ENCODE data around the gene KCNC1. TPM values are rescaled to one million over a fixed set of nuclear protein-coding genes. Genes with fewer than 3 reads are reported as not detected.

Gene KCNC1
- total RNA-seq, 4 donors from 2014 or later: under 0.01 to 0.73 TPM; not detected in 2

GRCh38 chr11:17714356-17714854 lies 20.2 kb upstream of the KCNC1 start:
- 61 to 63% methylated on average over 4 to 8 of the region's 8 CpGs for WGBS, 2 donors
- Histone ChIP-seq H3K4me3 (replicated peaks in 1 of 3) (no peak overlapping the region), H3K27me3 (peaks cover 4% of the 10 kb centered on the region), H3K27ac (no peak overlapping the region), H3K4me1 (peaks cover 0 to 5% of the 10 kb centered on the region in 2 donors), H3K36me3 (no peaks in the 10 kb centered on the region), H3K9me3 (no peaks in the 10 kb centered on the region)
- TF ChIP-seq POLR2A (IDR thresholded peaks at IDR 0.05): no peak
- no peak for TF ChIP-seq CTCF (IDR thresholded peaks at IDR 0.05)
- DNase-seq: no peak
- intact Hi-C loops (cut with DNase I): no loop called here

- 82 to 83% methylated on average over 4 of the region's 4 CpGs for WGBS, 2 donors
These were observed 19.7 kb upstream of the KCNC1 start for GRCh38 chr11:17714870-17715269.

GRCh38 chr11:17716807-17717206 lies 17.8 kb upstream of the KCNC1 start:
- intact Hi-C loops (cut with DNase I): no loop called here
- Histone ChIP-seq H3K27ac (no peak overlapping the region), H3K4me3 (replicated peaks in 1 of 3) (no peak overlapping the region), H3K27me3 (peaks cover 24% of the 10 kb centered on the region), H3K36me3 (no peaks in the 10 kb centered on the region), H3K4me1 (peaks cover 0 to 15% of the 10 kb centered on the region in 2 donors), H3K9me3 (no peaks in the 10 kb centered on the region)
- no peak for DNase-seq
- TF ChIP-seq CTCF (IDR thresholded peaks at IDR 0.05): no peak
- no peak for TF ChIP-seq POLR2A (IDR thresholded peaks at IDR 0.05)
- 84 to 85% methylated on average over 2 of the region's 2 CpGs for WGBS, 2 donors

More at GRCh38 chr11:17714870-17715269, 19.7 kb upstream of the KCNC1 start:
- Histone ChIP-seq H3K27me3 (peaks cover 6% of the 10 kb centered on the region), H3K4me3 (replicated peaks in 1 of 3) (no peak overlapping the region), H3K9me3 (no peaks in the 10 kb centered on the region), H3K36me3 (no peaks in the 10 kb centered on the region), H3K4me1 (peaks cover 0 to 5% of the 10 kb centered on the region in 2 donors), H3K27ac (no peak overlapping the region)
- intact Hi-C loops (cut with DNase I): no loop called here
- no peak for DNase-seq
- no peak for TF ChIP-seq CTCF (IDR thresholded peaks at IDR 0.05)

- no peak overlapping the region for H3K4me3 ChIP-seq (replicated peaks in 1 of 3)
- no peak overlapping the region for H3K27ac ChIP-seq
- no peak for TF ChIP-seq POLR2A (IDR thresholded peaks at IDR 0.05)
- WGBS, 2 donors: 52 to 80% methylated on average over 5 to 7 of the region's 7 CpGs
- H3K36me3 ChIP-seq: no peaks in the 10 kb centered on the region
- intact Hi-C loops (cut with DNase I): no loop called here
- DNase-seq: no peak
- H3K4me1 ChIP-seq: peaks cover 0 to 15% of the 10 kb centered on the region in 2 donors
- no peaks in the 10 kb centered on the region for H3K9me3 ChIP-seq
- peaks cover 30% of the 10 kb centered on the region for H3K27me3 ChIP-seq
These were observed 16.6 kb upstream of the KCNC1 start for GRCh38 chr11:17718015-17718414.

- Histone ChIP-seq H3K4me3 (replicated peaks in 1 of 3) (no peak overlapping the region), H3K27me3 (peaks cover 30% of the 10 kb centered on the region), H3K27ac (no peak overlapping the region), H3K9me3 (no peaks in the 10 kb centered on the region), H3K36me3 (no peaks in the 10 kb centered on the region), H3K4me1 (peaks cover 0 to 15% of the 10 kb centered on the region in 2 donors)
- no peak for DNase-seq
- no peak for TF ChIP-seq CTCF (IDR thresholded peaks at IDR 0.05)
- no peak for TF ChIP-seq POLR2A (IDR thresholded peaks at IDR 0.05)
- 7 to 10% methylated on average over 16 of the region's 16 CpGs for WGBS, 2 donors
- intact Hi-C loops (cut with DNase I): no loop called here
These were observed 16.0 kb upstream of the KCNC1 start for GRCh38 chr11:17718510-17718962.

Measured in thyroid gland (tissue), 4 donors.